Fibroblast of lung (primary cell): ENCODE data around the gene CILP. TPM values are rescaled to one million over a fixed set of nuclear protein-coding genes. Genes with fewer than 3 reads are reported as not detected.

Source experiments
- DNase-seq, 2 donors: peaks; one replicate each; pipeline versions ENCODE4 v3.0.0 to v3.0.0-alpha.2; 2010; ENCODE audit warnings: low read depth in 2 of 2
- H2AFZ ChIP-seq: 2 replicates; pipeline ENCODE4 v1.5.1; 2012; ENCODE audit warnings: low read length, control low read depth, inconsistent platforms
- H3K27ac ChIP-seq: 2 replicates; pipeline ENCODE4 v1.5.1; 2011; ENCODE audit warnings: low read length, control low read depth; ENCODE audit not compliant: insufficient read depth
- H3K27me3 ChIP-seq: 2 replicates; pipeline ENCODE4 v1.5.1; 2011; ENCODE audit warnings: mild to moderate bottlenecking, low read length; ENCODE audit not compliant: control insufficient read depth, insufficient read depth
- H3K36me3 ChIP-seq: 2 replicates; pipeline ENCODE4 v1.5.1; 2011; ENCODE audit warnings: low read length; ENCODE audit not compliant: control insufficient read depth, insufficient read depth
- H3K4me1 ChIP-seq: 2 replicates; pipeline ENCODE4 v1.5.1; 2011; ENCODE audit warnings: low read length; ENCODE audit not compliant: control insufficient read depth, insufficient read depth; ENCODE audit errors: extremely low read depth
- H3K4me2 ChIP-seq: 2 replicates; pipeline ENCODE4 v1.5.1; 2011; ENCODE audit warnings: low read length, control low read depth; ENCODE audit not compliant: insufficient read depth; ENCODE audit errors: extremely low read depth
- H3K4me3 ChIP-seq, 4 experiments: fragments of 200-600 bp in 1 of 4; sonication (generic) in 1 of 4; replicated peaks in 1 of 4; 2 replicates each; pipeline ENCODE4 v1.5.1; 2011 to 2016; ENCODE audit warnings: low read length in 4 of 4, low read depth in 3 of 4, mild to moderate bottlenecking in 3 of 4, control low read depth in 2 of 4, inconsistent platforms in 1 of 4, mixed read lengths in 1 of 4; ENCODE audit not compliant: insufficient read depth in 1 of 4; ENCODE audit errors: control extremely low read depth in 1 of 4
- H3K79me2 ChIP-seq: 2 replicates; pipeline ENCODE4 v1.5.1; 2012; ENCODE audit warnings: mild to moderate bottlenecking, low read length, inconsistent platforms; ENCODE audit not compliant: control insufficient read depth, insufficient read depth
- H3K9ac ChIP-seq: 2 replicates; pipeline ENCODE4 v1.5.1; 2011; ENCODE audit warnings: mild to moderate bottlenecking, low read length, control low read depth; ENCODE audit not compliant: insufficient read depth
- H3K9me3 ChIP-seq: 2 replicates; pipeline ENCODE4 v1.5.1; 2012; ENCODE audit warnings: low read depth, low read length; ENCODE audit not compliant: control insufficient read depth, insufficient read depth
- H4K20me1 ChIP-seq: 2 replicates; pipeline ENCODE4 v1.5.1; 2011; ENCODE audit warnings: low read length; ENCODE audit not compliant: control insufficient read depth, insufficient read depth; ENCODE audit errors: extremely low read depth
- EZH2 ChIP-seq: IDR thresholded peaks from 2 replicates; pipeline ENCODE4 v1.5.1; 2012; ENCODE audit warnings: low read length, control low read depth, mild to moderate bottlenecking; ENCODE audit errors: missing control alignments
- polyA plus RNA-seq, 2 donors: library from polyadenylated mRNA; depleted of rRNA in 1 of 2; stranded (reverse) in 1 of 2; unstranded in 1 of 2; fragments of >200 nt; gene quantifications; 2 replicates each; pipeline ENCODE4 v1.2.1, GENCODE V29; 2011 to 2012; ENCODE audit warnings: missing spikeins in 1 of 2
- total RNA-seq: library from RNA; depleted of rRNA; stranded (reverse); fragments of >200 nt; gene quantifications from 2 replicates; pipeline ENCODE4 v1.2.1, GENCODE V29; 2014
- TF ChIP-seq, protein P1 (sequence below), 2 donors: IDR thresholded peaks in 1 of 2; conservative IDR thresholded peaks in 1 of 2; 1 replicate in 1 of 2; 2 replicates in 1 of 2; pipeline ENCODE4 v1.5.1; 2011 to 2012; ENCODE audit warnings: low read length in 2 of 2, control low read depth in 1 of 2, inconsistent platforms in 1 of 2, low read depth in 1 of 2, mild to moderate bottlenecking in 1 of 2

Gene CILP
- total and polyA plus RNA-seq, 2 donors (not counting 1 experiment from before 2014, with no cell fraction given) = 0.06 to 0.17 TPM

DNA sequence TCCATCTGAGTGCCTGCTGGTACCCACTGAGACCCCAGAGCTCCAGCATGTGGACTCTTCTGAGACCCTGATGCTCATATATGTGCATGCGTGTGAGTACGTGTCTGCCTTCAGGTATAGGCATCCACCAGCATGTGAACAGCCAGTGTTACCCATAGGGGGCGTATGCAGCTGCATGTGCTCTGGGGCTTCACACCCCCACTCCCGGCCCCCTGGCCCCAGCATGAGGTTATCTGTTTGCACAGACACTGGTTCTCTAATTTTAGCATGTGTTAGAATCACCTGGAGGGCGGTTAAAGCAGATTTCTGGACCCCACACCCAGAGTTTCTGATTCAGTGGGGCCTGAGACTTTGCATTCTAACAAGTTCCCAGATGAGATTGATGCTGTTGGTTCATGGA lies 824 bp upstream of the CILP start:
- Histone ChIP-seq H3K36me3 (no peaks in the 10 kb centered on the region), H3K9me3 (no peaks in the 10 kb centered on the region), H3K4me2 (no peak overlapping the region), H3K4me1 (no peaks in the 10 kb centered on the region), H3K4me3 (no peak overlapping the region), H3K27me3 (peaks cover 10% of the 10 kb centered on the region), H4K20me1 (no peaks in the 10 kb centered on the region), H2AFZ (no peak overlapping the region), H3K27ac (no peak overlapping the region), H3K79me2 (no peaks in the 10 kb centered on the region), H3K9ac (no peak overlapping the region)
- DNase-seq = no peak
- TF ChIP-seq, protein P1, sequence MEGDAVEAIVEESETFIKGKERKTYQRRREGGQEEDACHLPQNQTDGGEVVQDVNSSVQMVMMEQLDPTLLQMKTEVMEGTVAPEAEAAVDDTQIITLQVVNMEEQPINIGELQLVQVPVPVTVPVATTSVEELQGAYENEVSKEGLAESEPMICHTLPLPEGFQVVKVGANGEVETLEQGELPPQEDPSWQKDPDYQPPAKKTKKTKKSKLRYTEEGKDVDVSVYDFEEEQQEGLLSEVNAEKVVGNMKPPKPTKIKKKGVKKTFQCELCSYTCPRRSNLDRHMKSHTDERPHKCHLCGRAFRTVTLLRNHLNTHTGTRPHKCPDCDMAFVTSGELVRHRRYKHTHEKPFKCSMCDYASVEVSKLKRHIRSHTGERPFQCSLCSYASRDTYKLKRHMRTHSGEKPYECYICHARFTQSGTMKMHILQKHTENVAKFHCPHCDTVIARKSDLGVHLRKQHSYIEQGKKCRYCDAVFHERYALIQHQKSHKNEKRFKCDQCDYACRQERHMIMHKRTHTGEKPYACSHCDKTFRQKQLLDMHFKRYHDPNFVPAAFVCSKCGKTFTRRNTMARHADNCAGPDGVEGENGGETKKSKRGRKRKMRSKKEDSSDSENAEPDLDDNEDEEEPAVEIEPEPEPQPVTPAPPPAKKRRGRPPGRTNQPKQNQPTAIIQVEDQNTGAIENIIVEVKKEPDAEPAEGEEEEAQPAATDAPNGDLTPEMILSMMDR (conservative IDR thresholded peaks at IDR 0.05 in 1 of 2, IDR thresholded peaks at IDR 0.05 in 1 of 2; ENCODE audit: low read depth in 1 of 2, low read length in 2 of 2) = peak; percentile 11 to 37
- no peak for TF ChIP-seq EZH2

DNA sequence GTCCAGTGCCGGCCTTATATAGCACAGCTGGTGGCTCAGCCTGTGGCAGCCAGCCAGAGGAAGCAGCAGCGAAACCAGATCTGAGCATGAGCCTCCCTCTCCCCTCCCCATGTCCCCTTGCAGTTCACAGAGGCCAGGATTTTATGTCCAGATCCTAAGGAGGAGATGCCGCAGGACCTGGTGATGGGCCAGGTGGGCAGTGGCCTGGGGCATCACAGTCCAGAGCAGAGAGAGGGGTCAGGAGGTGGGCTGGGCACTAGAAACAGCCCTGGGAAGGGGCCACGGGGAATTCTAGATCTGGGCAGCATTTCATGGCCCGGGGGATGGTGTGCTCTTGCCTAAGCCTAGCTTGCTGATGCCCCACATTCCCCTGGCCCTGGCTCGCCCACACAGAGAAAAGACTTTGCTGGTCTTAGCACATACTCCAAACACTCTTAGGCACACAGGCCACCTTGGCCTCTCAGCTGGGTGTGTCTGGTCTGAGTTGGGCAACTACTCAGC lies 259 bp upstream of the CILP start:
- H3K4me3 ChIP-seq = no peak overlapping the region
- H3K79me2 ChIP-seq = no peaks in the 10 kb centered on the region
- H3K4me2 ChIP-seq = no peak overlapping the region
- no peaks in the 10 kb centered on the region for H3K36me3 ChIP-seq
- TF ChIP-seq EZH2 = no peak
- TF ChIP-seq, protein P1 (conservative IDR thresholded peaks at IDR 0.05 in 1 of 2, IDR thresholded peaks at IDR 0.05 in 1 of 2; ENCODE audit: low read depth in 1 of 2, low read length in 2 of 2) = no peak
- no peak overlapping the region for H3K9ac ChIP-seq
- peak; percentile 33 to 67 for DNase-seq
- H3K4me1 ChIP-seq = no peaks in the 10 kb centered on the region
- H2AFZ ChIP-seq = no peak overlapping the region
- H3K27me3 ChIP-seq = peaks cover 10% of the 10 kb centered on the region
- no peaks in the 10 kb centered on the region for H3K9me3 ChIP-seq
- no peak overlapping the region for H3K27ac ChIP-seq
- no peaks in the 10 kb centered on the region for H4K20me1 ChIP-seq

DNA sequence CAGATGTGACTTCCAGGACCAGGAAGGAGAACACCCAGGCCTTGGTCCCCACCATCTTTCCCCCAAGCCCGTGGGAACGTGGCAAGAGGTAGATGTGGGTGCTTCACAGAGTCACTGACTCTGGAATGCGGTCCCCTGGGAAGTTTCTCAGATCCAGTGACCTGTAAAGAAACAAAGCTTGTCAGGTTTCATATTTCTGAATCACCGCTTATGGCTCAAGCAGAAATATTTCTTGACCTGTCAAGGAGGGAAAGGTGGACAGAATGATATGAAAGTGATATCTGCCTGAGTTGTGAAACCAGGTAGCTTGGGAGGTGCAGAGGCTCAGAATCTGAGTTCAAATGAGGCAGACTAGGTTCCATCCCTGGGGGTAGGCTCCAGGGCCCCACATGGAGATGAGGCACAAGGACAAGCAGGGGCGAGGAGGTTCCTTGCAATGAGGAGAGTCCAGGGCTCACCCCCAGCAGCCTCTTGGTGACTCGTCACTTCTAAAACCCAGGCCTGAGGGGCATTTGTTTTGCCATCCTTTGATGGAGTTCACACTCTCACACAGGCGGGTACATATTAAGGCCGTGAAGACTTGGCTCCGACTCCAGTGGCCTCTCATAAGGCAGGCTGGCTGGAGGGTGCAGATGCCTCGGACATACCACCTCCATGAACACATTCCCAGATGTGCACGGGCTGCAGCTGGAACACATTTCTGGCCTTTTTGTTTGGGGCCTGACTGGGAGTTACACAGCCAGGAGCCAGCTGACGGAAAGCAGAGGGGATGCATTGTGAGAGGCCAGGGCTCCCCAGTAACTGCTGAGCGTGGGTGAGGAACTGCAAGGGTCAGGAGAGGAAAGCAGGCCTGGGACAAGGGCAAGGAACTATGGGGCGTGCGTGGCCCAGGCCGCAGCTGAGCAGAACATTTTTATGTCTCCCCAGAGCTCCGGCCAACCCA lies 1.3 kb downstream of the CILP start:
- Histone ChIP-seq H3K79me2 (no peaks in the 10 kb centered on the region), H3K4me1 (no peaks in the 10 kb centered on the region), H3K9ac (no peak overlapping the region), H2AFZ (no peak overlapping the region), H3K36me3 (no peaks in the 10 kb centered on the region), H3K9me3 (no peaks in the 10 kb centered on the region), H3K27ac (no peak overlapping the region), H3K27me3 (peaks cover 10% of the 10 kb centered on the region), H3K4me3 (no peak overlapping the region), H4K20me1 (no peaks in the 10 kb centered on the region), H3K4me2 (no peak overlapping the region)
- peak in 1 of 2 donors; percentile 16 for DNase-seq
- TF ChIP-seq, protein P1 (conservative IDR thresholded peaks at IDR 0.05 in 1 of 2, IDR thresholded peaks at IDR 0.05 in 1 of 2; ENCODE audit: low read depth in 1 of 2, low read length in 2 of 2) = no peak
- TF ChIP-seq EZH2 = no peak
